ENCODE results near the gene PPP2R2C.

The PPP2R2C gene

GRCh38 chr4:6369924-6370645, 102.3 kb downstream of the PPP2R2C start:
- no peak for DNase-seq (ENCODE audit: low spot score)
- in situ Hi-C loops (cut with MboI; ENCODE audit: low sequenced_read_pairs, unreplicated experiment), result no loop called here
- TF ChIP-seq, protein P1, sequence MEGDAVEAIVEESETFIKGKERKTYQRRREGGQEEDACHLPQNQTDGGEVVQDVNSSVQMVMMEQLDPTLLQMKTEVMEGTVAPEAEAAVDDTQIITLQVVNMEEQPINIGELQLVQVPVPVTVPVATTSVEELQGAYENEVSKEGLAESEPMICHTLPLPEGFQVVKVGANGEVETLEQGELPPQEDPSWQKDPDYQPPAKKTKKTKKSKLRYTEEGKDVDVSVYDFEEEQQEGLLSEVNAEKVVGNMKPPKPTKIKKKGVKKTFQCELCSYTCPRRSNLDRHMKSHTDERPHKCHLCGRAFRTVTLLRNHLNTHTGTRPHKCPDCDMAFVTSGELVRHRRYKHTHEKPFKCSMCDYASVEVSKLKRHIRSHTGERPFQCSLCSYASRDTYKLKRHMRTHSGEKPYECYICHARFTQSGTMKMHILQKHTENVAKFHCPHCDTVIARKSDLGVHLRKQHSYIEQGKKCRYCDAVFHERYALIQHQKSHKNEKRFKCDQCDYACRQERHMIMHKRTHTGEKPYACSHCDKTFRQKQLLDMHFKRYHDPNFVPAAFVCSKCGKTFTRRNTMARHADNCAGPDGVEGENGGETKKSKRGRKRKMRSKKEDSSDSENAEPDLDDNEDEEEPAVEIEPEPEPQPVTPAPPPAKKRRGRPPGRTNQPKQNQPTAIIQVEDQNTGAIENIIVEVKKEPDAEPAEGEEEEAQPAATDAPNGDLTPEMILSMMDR (IDR thresholded peaks at IDR 0.05; ENCODE audit: borderline replicate concordance, control extremely low read depth, extremely low read depth, insufficient read depth, missing control alignments), result no peak

DNA sequence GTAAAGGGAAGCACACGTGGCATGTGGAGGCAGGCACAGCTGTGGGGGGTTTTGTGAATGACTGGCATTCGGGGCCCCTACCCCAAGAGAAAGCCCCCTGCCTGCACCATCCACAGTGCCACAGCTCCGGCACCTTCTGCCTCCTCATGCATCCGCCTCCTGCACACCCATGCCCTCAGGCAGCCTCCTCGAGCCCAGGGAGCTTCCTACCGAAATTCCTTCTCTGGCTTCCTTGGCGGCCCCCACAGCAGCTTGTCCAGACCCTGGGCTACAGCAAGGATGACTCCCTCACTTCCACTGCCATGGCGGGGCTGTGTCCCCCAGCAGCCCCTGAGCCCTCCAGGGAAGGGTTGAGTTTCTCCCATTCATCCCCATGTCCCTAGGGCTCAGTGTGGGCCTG, 102.9 kb downstream of the PPP2R2C start:
- TF ChIP-seq, protein P1 (IDR thresholded peaks at IDR 0.05; ENCODE audit: borderline replicate concordance, control extremely low read depth, extremely low read depth, insufficient read depth, missing control alignments), result no peak
- in situ Hi-C loops (cut with MboI; ENCODE audit: low sequenced_read_pairs, unreplicated experiment), result no loop called here
- no peak for DNase-seq (ENCODE audit: low spot score)

DNA sequence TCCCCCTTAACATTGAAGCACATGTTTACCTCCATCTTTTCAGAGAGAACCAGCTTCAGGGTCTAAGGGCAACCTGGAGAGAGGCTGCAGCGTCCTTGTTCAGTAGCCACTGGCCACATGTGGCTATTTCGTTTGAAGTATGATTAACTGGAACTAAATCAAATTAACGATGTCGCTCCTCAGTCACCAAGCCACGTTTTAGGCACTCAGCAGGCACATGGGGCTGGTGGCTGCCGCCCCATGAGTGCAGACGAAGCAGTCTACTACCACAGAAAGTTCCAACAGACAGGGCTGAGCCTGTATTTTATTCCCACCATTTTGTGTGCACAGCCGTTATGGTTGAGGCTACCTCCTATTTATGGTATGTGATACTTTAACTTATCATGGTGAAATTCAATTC, 103.4 kb downstream of the PPP2R2C start:
- no peak for DNase-seq (ENCODE audit: low spot score)
- TF ChIP-seq, protein P1 (IDR thresholded peaks at IDR 0.05; ENCODE audit: borderline replicate concordance, control extremely low read depth, extremely low read depth, insufficient read depth, missing control alignments), result no peak
- in situ Hi-C loops (cut with MboI; ENCODE audit: low sequenced_read_pairs, unreplicated experiment), result no loop called here

DNA sequence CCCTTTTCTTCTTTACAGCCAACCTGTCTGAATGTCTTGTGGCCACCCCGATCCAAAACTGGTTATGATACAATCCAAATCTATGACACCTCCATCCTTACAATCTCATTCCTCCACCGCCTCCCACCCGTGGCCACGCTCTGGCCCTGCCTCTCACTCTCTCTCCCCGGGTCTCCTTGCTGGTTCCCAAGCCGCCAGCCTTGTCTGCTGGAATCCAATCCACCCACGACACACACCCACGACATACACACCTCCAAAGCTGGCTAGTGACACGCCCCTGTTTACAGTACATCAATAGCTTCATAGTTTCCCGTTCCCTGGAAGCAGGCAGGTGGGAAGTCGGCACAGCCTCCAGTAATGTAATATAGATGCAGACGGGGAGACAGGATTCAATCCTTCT, 103.8 kb downstream of the PPP2R2C start:
- TF ChIP-seq, protein P1 (IDR thresholded peaks at IDR 0.05; ENCODE audit: borderline replicate concordance, control extremely low read depth, extremely low read depth, insufficient read depth, missing control alignments), result no peak
- in situ Hi-C loops (cut with MboI; ENCODE audit: low sequenced_read_pairs, unreplicated experiment), result no loop called here
- no peak for DNase-seq (ENCODE audit: low spot score)

DNA sequence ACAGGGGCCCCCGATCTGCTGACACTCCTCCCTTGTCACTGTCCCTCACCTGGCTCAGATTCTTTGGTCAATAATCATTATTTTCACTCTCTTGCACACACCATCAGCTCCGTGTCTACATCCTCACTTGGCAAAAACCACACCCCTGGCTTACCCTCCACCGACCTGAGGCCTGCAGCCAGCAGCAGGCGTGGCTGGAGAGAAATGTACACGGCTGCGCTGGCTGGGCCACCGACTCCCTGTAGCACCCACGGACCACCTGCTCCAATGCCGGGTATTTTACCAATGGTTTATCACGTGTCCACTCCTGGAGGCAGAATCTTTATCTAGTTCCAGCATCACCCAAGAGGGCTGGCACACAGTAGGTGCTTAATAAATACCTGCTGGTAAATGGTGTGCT, 104.3 kb downstream of the PPP2R2C start:
- DNase-seq (ENCODE audit: low spot score), result no peak
- in situ Hi-C loops (cut with MboI; ENCODE audit: low sequenced_read_pairs, unreplicated experiment), result no loop called here
- TF ChIP-seq, protein P1 (IDR thresholded peaks at IDR 0.05; ENCODE audit: borderline replicate concordance, control extremely low read depth, extremely low read depth, insufficient read depth, missing control alignments), result no peak

DNA sequence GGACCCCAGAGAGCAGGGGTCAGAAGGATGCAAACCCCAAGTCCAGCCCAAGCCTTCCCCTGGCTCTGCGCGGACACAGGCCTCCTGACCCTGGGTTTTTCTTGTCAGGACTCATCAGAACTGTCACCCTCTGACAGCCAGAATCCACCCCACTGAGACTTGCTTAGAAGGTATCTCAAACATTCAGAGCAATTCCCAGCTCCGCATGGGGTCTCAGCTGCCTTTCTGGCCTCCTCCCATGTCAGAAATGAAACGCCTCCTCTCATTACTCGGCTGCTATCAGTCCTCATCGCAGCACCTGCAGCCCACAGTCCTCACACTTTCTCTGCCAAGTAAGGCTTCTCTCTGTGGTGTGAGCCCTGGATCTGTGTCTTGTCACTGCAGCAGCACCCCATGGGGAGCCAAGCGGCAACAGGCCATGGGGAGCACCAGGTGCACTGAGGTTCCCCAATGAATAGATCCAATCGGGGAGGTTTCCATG, 105.0 kb downstream of the PPP2R2C start:
- DNase-seq (ENCODE audit: low spot score), result no peak
- TF ChIP-seq, protein P1 (IDR thresholded peaks at IDR 0.05; ENCODE audit: borderline replicate concordance, control extremely low read depth, extremely low read depth, insufficient read depth, missing control alignments), result no peak
- in situ Hi-C loops (cut with MboI; ENCODE audit: low sequenced_read_pairs, unreplicated experiment), result no loop called here
